NCI-H510A (cell line): Measurements from ENCODE around the gene YPEL3.
A peak's percentile ranks its signal among the peaks of the same experiment; 100 is the strongest.
"Not testable (repeated sequence)": the region's sequence is repeated elsewhere in the genome, so short reads cannot be mapped to it uniquely, and the experiment has no call there.

Experiments
- DNase-seq: peaks from one replicate; lab custom pipeline; 2025; lab: John Stamatoyannopoulos, UW

Gene YPEL3, protein sequence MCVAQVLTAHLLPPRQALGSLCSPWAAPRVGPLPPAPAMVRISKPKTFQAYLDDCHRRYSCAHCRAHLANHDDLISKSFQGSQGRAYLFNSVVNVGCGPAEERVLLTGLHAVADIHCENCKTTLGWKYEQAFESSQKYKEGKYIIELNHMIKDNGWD

DNA sequence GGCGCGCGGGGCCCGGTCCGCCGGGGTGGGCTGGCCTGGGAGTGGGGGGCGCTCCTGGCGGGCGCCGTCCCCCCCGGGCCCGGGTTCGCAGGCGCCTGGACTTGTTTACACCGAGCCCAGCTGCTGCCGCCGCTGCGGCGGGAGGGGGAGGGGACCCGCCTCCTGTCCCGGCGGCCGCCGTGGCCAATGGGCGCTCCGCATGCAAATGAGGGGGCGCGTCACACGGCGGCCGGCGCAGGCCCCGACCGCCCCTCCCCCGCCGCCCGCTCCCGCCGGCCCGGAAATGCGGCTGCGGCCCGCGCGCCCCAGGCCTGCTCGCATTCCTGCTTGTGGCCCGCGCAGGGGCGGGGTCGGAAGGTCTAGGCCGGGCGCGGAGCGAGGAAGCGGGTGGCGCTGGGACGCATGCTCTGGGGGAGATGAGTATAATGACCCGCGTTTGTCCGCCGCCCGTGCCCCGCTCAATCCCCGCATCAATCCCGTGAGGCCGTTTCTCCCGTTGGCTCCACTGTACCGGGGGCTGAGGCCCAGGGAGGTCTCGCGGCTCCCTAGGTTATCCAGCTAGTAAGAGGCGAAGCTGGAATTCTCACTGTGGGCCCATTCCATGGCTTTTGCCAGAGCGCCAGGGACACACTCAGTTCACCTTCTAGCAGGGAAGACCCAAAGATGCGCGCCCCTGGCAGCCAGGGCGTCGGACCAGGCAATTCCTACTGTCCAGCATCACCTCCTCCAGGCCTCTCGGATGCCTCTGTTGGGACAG lies at the start of gene YPEL3:
Gene YPEL3 (minus strand): TSS at position 109 of the 757 bp plus-strand sequence. CDS start 731 bp downstream, outside the sequence.
- DNase-seq = peak; percentile 92

DNA sequence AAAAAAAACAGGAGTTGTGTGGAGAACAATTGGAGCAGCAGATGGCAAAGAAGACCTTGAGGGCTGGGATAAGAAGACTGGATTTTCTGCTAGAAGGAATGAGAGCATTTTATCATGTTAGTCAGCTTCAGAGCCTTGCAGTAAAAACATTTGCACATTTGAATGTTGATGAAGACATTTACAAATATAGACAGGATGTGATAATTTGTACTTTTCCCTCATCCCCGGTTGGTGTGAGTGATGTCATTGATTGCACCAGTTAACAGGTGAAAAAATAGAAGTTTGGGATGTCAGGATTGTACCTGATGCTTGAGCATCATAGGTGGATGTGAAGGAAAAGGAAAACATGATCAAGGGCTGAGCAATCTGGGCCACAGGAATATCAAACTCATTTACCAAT lies 49.6 kb upstream of the YPEL3 start:
- DNase-seq = no peak

DNA sequence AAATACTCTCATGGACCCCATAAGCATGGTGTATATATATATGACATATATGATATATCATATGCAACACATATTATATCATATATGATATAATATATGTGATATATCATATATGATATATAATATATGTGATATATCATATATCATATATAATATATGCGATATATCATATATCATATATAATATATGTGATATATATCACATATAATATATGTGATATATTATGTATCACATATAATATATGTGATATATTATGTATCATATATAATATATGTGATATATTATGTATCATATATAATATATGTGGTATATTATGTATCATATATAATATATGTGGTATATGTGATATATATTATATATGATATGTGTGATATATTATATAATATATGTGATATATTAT lies 48.9 kb upstream of the YPEL3 start:
- DNase-seq = no peak

DNA sequence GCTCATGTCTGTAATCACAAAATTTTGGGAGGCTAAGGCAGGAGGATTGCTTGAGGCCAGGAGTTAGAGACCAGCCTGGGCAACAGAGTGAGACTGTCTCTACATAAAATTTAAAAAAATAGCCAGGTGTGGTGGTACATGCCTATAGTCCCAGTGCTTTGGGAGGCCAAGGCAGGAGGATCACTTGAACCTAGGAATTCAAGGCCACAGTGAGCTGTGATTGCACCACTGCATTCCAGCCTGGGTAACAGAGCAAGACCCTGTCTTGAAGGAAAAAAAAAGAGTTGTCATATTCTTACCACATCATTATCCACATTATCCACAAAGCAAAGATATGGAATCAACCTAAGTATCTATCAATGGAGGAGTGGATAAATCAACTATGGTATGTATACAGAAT lies 48.0 kb upstream of the YPEL3 start:
- no peak for DNase-seq

DNA sequence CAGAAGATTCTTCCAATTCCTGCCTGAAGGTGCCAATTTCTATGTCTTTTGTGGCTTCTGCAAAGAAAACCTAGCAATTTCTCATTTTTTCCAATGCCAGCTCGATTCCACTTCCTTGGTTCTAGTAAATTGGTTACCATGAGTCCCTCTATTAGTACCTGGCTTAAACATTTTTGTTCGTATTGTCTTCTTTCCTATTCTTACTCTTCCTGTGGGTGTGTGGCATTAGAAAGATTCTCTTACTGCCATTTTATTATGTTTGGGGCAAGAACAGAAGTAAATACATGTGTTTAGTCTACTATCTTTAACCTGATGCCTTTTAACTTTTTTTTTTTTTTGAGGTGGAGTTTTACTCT lies 47.3 kb upstream of the YPEL3 start:
- no peak for DNase-seq

DNA sequence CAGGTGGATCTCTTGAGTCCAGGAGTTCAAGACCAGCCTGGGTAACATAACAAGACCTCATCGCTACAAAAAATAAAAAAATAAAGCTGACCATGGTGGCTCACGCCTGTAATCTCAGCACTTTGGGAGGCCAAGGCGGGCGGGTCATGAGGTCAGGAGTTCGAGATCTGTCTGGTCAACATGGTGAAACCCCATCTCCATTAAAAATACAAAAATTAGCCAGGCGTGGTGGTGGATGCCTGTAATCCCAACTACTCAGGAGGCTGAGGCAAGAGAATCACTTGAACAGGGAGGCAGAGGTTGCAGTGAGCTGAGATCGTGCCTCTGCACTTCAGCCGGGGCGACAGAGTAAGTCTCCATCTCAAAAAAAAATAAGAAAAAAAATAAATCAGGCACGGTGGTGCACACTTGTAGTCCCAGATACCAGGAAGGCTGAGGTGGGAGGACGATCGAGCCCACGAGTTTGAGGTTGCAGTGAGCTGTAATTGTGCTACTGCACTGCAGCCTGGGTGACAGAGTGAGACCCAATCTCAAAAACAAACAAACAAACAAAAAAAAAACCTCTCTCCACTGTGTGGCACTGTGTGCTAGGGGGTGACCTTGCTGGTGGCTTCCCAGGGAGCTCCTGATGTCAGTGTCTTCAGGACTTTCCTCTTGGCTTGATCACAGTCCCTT lies 46.8 kb upstream of the YPEL3 start:
- DNase-seq = no peak

DNA sequence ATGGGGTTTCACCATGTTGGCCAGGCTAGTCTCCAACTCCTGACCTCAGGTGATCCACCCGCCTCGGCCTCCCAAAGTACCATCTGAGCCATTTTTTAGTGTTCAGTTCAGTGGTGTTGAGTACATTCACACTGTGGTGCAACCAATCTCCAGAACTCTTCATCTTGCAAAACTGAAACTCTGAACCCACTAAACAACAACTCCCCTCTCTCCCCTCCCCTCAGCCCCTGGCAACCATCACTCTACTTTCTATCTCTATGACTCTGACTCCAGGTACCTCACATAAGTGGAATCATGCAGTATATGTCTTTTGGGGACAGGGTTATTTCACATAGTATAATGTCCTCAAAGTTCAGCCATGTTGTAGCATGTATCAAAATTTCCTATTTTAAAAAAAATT lies 45.7 kb upstream of the YPEL3 start:
- no peak for DNase-seq

- DNase-seq = peak; percentile 58
Measured at GRCh38 chr16:30139583-30140481, 43.8 kb upstream of the YPEL3 start.

- no peak for DNase-seq
Measured at GRCh38 chr16:30137897-30138296, 41.9 kb upstream of the YPEL3 start.

GRCh38 chr16:30136971-30137605 lies 41.1 kb upstream of the YPEL3 start:
- DNase-seq = no peak

GRCh38 chr16:30132591-30132990 lies 36.6 kb upstream of the YPEL3 start:
- DNase-seq = no peak

GRCh38 chr16:30131869-30132475 lies 36.0 kb upstream of the YPEL3 start:
- DNase-seq = peak; percentile 87

GRCh38 chr16:30127993-30128392 lies 32.0 kb upstream of the YPEL3 start:
- DNase-seq = no peak

GRCh38 chr16:30125690-30126089 lies 29.7 kb upstream of the YPEL3 start:
- not testable (repeated sequence) for DNase-seq

DNA sequence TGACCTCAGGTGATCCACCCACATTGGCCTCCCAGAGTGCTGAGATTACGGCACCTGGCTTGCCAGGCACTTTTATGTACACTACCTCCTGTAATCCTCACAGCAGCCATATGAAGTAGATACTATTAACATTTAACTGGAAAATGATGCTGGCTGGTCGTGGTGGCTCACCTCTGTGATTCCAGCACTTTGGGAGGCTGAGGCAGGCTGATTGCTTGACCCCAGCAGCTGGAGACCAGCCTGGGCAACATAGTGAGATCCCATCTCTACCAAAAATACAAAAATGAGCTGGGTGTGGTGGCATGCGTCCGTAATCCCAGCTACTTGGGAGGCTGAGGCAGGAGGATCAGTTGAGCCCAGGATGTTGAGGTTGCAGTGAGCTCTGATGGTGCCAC lies 29.0 kb upstream of the YPEL3 start:
- DNase-seq = no peak

GRCh38 chr16:30122604-30123160 lies 26.7 kb upstream of the YPEL3 start:
- no peak for DNase-seq

- no peak for DNase-seq
Measured at GRCh38 chr16:30121741-30122571, 25.9 kb upstream of the YPEL3 start.

- no peak for DNase-seq
Measured at GRCh38 chr16:30120340-30121105, 24.5 kb upstream of the YPEL3 start.

DNA sequence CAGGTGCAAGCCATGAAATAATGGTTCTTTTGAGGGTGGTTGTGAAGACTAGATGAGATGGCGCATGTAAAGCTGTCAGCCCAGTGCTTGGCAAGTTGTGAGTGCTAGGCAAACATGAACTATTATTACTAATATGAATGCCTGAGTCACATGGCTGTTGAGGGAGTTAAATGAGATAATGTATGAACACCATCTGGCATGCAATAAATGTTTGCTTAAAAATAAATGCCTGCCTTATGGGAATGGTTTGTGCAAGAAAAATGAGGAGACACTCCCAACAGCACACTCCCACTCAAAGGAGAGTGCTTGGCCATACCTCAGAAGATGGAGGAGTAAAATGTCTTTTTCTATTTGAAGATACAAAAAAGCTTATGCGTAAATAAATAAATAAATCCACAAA lies 23.4 kb upstream of the YPEL3 start:
- no peak for DNase-seq
